ENCODE measurements around the gene NXPH4. TPM values are rescaled to one million over a fixed set of nuclear protein-coding genes. Genes with fewer than 3 reads are reported as not detected.

The NXPH4 gene
- total RNA-seq, 2 experiments from 2014 or later, result 0.41 to 0.45 TPM

DNA sequence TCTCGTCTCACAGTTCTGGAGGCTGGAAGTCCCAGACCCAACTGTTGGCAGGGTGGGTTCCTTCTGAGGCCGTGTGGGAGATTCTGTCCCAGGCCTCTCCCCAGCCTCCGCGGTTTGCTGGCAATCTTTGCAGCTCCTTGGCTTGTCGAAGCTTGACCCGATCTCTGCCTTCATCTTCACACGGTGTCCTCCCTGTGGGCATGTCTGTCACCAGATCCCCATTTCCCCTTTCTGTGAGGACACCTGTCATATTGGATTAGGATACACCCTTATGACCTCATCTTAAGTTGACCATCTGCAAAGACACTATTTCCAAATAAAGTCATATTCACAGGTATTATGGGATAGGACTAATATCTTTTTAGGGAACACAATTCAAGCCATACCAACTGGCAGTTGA, 46.6 kb upstream of the NXPH4 start:
- CTCF ChIA-PET, result interaction anchor here (3.2 to 9.4 kb wide), 2 partner anchors 16 to 46 kb away, joined by 16 to 116 read pairs; no protein-coding TSS in a partner anchor
- Mint-ChIP-seq H3K4me1 (ENCODE audit: low read depth) (peaks cover 9% of the 10 kb centered on the region), H3K27ac (no peak overlapping the region), H3K9me3 (no peaks in the 10 kb centered on the region), H3K36me3 (ENCODE audit: low read depth) (no peaks in the 10 kb centered on the region), H3K4me3 (no peak overlapping the region), H3K27me3 (no peaks in the 10 kb centered on the region)
- intact Hi-C loops (cut with micrococcal nuclease), result no loop called here
- no peak for DNase-seq
- POLR2A ChIA-PET, result interaction anchor here (0.8 to 2.8 kb wide), 2 partner anchors 13 to 32 kb away, joined by 3 to 6 read pairs; no protein-coding TSS in a partner anchor
- TF ChIP-seq, protein P1, sequence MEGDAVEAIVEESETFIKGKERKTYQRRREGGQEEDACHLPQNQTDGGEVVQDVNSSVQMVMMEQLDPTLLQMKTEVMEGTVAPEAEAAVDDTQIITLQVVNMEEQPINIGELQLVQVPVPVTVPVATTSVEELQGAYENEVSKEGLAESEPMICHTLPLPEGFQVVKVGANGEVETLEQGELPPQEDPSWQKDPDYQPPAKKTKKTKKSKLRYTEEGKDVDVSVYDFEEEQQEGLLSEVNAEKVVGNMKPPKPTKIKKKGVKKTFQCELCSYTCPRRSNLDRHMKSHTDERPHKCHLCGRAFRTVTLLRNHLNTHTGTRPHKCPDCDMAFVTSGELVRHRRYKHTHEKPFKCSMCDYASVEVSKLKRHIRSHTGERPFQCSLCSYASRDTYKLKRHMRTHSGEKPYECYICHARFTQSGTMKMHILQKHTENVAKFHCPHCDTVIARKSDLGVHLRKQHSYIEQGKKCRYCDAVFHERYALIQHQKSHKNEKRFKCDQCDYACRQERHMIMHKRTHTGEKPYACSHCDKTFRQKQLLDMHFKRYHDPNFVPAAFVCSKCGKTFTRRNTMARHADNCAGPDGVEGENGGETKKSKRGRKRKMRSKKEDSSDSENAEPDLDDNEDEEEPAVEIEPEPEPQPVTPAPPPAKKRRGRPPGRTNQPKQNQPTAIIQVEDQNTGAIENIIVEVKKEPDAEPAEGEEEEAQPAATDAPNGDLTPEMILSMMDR (IDR thresholded peaks at IDR 0.05), result no peak
- no peak for ATAC-seq

DNA sequence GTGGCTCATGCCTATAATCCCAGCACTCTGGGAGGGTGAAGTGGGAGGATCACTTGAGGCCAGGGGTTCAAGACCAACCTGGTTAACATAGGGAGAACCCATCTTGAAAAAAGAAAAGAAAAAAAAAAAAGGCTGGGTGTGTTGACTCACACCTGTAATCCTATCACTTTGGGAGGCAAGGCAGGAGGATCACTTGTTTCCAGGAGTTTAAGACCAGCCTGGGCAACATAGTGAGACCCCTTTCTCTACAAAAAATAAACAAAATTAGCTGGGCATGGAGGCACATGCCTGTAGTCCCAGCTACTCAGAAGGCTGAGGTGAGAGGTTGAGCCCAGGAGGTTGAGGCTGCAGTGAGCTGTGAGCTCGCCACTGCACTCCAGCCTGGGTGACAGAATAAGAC, 46.2 kb upstream of the NXPH4 start:
- H3K27me3 Mint-ChIP-seq, result no peaks in the 10 kb centered on the region
- H3K9me3 Mint-ChIP-seq, result no peaks in the 10 kb centered on the region
- no peaks in the 10 kb centered on the region for H3K36me3 Mint-ChIP-seq (ENCODE audit: low read depth)
- ChIA-PET CTCF (interaction anchor here (1.1 to 9.4 kb wide), 3 partner anchors 15 to 162 kb away, joined by 3 to 116 read pairs (median 16); no protein-coding TSS in a partner anchor), POLR2A (interaction anchor here (0.8 to 2.8 kb wide), 3 partner anchors 9 to 32 kb away, joined by 3 to 6 read pairs (median 4); no protein-coding TSS in a partner anchor)
- H3K4me1 Mint-ChIP-seq (ENCODE audit: low read depth), result peaks cover 9% of the 10 kb centered on the region
- TF ChIP-seq, protein P1 (IDR thresholded peaks at IDR 0.05), result no peak
- DNase-seq, result no peak
- no peak overlapping the region for H3K27ac Mint-ChIP-seq
- intact Hi-C loops (cut with micrococcal nuclease), result no loop called here
- H3K4me3 Mint-ChIP-seq, result no peak overlapping the region
- no peak for ATAC-seq

DNA sequence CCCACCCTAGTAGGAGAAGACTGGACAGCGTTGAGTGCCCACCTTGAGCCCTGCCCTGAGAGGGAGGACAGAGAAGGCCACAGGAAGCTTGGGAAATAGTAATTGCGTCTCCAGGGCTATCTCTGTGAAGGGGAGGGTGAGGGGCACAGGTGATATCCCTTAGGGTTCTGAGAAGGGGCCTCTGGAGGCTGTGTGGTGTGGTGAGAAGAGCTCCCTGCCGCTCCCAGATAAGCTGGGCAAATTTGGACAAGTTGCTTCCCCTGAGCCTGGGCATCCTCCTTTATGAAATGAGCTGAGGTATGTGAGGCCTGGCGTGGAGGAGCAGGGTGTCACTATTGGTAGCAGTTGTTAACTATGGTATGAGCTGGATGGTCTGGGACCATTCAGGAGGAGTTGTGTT, 45.7 kb upstream of the NXPH4 start:
- Mint-ChIP-seq H3K27me3 (no peaks in the 10 kb centered on the region), H3K36me3 (ENCODE audit: low read depth) (no peaks in the 10 kb centered on the region), H3K4me1 (ENCODE audit: low read depth) (peaks cover 9% of the 10 kb centered on the region), H3K27ac (no peak overlapping the region), H3K4me3 (no peak overlapping the region), H3K9me3 (no peaks in the 10 kb centered on the region)
- ChIA-PET POLR2A (interaction anchor here (1.2 kb wide), 1 partner anchor 10 kb away, joined by 4 read pairs; no protein-coding TSS in a partner anchor), CTCF (interaction anchor here (1.1 to 9.4 kb wide), 3 partner anchors 15 to 162 kb away, joined by 3 to 116 read pairs (median 16); no protein-coding TSS in a partner anchor)
- intact Hi-C loops (cut with micrococcal nuclease), result no loop called here
- TF ChIP-seq, protein P1 (IDR thresholded peaks at IDR 0.05), result no peak
- ATAC-seq, result no peak
- no peak for DNase-seq

DNA sequence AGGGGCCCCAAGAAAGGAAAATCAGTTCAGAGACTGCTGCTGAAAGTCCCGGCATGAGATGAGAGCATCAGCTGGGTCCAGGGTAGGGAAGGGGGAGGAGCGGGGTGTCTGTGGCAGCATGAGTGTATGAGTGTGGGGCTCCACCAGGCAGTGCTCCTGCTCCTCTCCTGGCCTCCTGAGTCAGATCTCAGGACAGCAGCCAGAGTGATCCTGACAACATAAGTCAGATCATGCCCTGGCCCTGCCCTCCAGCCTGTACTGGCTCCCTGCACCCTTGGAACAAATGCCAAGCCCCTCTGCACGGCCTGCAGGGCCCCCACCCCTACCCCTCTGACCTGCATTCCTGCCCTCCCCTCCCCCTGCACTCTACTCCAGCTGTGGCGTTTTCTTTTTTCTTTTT, 44.9 kb upstream of the NXPH4 start:
- ATAC-seq (no peak), DNase-seq (no peak)
- no peaks in the 10 kb centered on the region for H3K9me3 Mint-ChIP-seq
- H3K27me3 Mint-ChIP-seq, result no peaks in the 10 kb centered on the region
- intact Hi-C loops (cut with micrococcal nuclease), result no loop called here
- H3K27ac Mint-ChIP-seq, result no peak overlapping the region
- ChIA-PET CTCF (interaction anchor here (1.0 to 9.4 kb wide), 6 partner anchors 13 to 163 kb away, joined by 3 to 153 read pairs (median 6); partner anchors contain the start of gene LRP1), POLR2A (interaction anchor here (1.2 kb wide), 1 partner anchor 11 kb away, joined by 4 read pairs; no protein-coding TSS in a partner anchor)
- TF ChIP-seq, protein P1 (IDR thresholded peaks at IDR 0.05), result no peak
- H3K4me1 Mint-ChIP-seq (ENCODE audit: low read depth), result peaks cover 6% of the 10 kb centered on the region
- H3K4me3 Mint-ChIP-seq, result no peak overlapping the region
- no peaks in the 10 kb centered on the region for H3K36me3 Mint-ChIP-seq (ENCODE audit: low read depth)

DNA sequence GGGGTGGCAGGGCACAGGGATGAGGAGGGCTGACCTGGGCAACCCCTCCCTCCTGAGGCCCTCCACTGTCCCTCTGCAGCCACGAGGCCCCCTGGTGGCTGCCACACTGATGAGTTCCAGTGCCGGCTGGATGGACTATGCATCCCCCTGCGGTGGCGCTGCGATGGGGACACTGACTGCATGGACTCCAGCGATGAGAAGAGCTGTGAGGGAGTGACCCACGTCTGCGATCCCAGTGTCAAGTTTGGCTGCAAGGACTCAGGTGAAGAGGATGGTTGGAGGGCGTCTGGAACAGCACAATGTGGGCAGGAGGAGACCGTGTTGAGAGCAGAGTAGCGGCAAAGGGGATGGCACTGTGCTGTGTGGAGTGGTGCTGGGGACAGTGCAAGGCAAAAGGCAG, 43.5 kb upstream of the NXPH4 start:
- peak; percentile 73 for ATAC-seq
- Mint-ChIP-seq H3K9me3 (no peaks in the 10 kb centered on the region), H3K4me1 (ENCODE audit: low read depth) (no peaks in the 10 kb centered on the region), H3K27me3 (no peaks in the 10 kb centered on the region), H3K4me3 (no peak overlapping the region), H3K27ac (no peak overlapping the region), H3K36me3 (ENCODE audit: low read depth) (no peaks in the 10 kb centered on the region)
- CTCF ChIA-PET, result interaction anchor here (0.6 to 9.4 kb wide), 24 partner anchors 10 to 275 kb away, joined by 3 to 153 read pairs (median 4); partner anchors contain the start of genes LRP1 and STAT6
- peak; percentile 37 for DNase-seq
- intact Hi-C loops (cut with micrococcal nuclease), result no loop called here
- POLR2A ChIA-PET, result interaction anchor here (1.6 kb wide), 1 partner anchor 61 kb away, joined by 7 read pairs; the partner anchor contains the start of gene STAT6
- TF ChIP-seq, protein P1 (IDR thresholded peaks at IDR 0.05), result peak; percentile 62

Measured in activated CD8-positive, alpha-beta T cell treated with anti-CD3 and anti-CD28 coated beads for 36 hours (primary cell).